Spleen (tissue), 7 donors: ENCODE data around the gene COL27A1.

Experiments
- CTCF ChIP-seq, 11 experiments: fragments of 200-600 bp in 7 of 11; fragments of 450-650 bp in 4 of 11; sonication (generic) in 4 of 11; IDR thresholded peaks in 8 of 11; conservative IDR thresholded peaks in 3 of 11; 1 replicate in 7 of 11; 2 replicates in 4 of 11; pipeline versions ENCODE4 v1.4.0 to v1.8.0; 2016 to 2021; ENCODE audit warnings: antibody characterized with exemption in 11 of 11, inconsistent platforms in 4 of 11, mild to moderate bottlenecking in 1 of 11
- POLR2A ChIP-seq, 3 donors: fragments of 450-650 bp; IDR thresholded peaks; one replicate each; pipeline ENCODE4 v1.5.1; 2017; ENCODE audit warnings: antibody characterized with exemption in 3 of 3, mild to moderate bottlenecking in 1 of 3
- donor health status: DM: no; HTN: no; CAD: no; lungs with moderate emphysema.
- donor health status: DM: no; HTN: no; CAD: no.
- donor health status: DM: no; HTN: no; CAD: no.

- TF ChIP-seq POLR2A (IDR thresholded peaks at IDR 0.05) (no peak), CTCF (IDR thresholded peaks at IDR 0.05 in 8 of 11, conservative IDR thresholded peaks at IDR 0.05 in 3 of 11) (no peak)
Measured at GRCh38 chr9:114252394-114252793, 97.1 kb downstream of the COL27A1 start.
